HG03159 (cell line): ENCODE data around the gene SRGAP2.
"Not testable (repeated sequence)": the region's sequence is repeated elsewhere in the genome, so short reads cannot be mapped to it uniquely, and the experiment has no call there.

Source experiments
- ATAC-seq: cut with Tn5 transposase; IDR thresholded peaks from one replicate; pipeline ENCODE4 v1.9.1; 2021; ENCODE audit warnings: mild to moderate bottlenecking, moderate library complexity; ENCODE audit not compliant: unreplicated experiment

SRGAP2 gene

GRCh38 chr1:206246129-206246886 lies 43.0 kb downstream of the SRGAP2 start:
- not testable (repeated sequence) for ATAC-seq

DNA sequence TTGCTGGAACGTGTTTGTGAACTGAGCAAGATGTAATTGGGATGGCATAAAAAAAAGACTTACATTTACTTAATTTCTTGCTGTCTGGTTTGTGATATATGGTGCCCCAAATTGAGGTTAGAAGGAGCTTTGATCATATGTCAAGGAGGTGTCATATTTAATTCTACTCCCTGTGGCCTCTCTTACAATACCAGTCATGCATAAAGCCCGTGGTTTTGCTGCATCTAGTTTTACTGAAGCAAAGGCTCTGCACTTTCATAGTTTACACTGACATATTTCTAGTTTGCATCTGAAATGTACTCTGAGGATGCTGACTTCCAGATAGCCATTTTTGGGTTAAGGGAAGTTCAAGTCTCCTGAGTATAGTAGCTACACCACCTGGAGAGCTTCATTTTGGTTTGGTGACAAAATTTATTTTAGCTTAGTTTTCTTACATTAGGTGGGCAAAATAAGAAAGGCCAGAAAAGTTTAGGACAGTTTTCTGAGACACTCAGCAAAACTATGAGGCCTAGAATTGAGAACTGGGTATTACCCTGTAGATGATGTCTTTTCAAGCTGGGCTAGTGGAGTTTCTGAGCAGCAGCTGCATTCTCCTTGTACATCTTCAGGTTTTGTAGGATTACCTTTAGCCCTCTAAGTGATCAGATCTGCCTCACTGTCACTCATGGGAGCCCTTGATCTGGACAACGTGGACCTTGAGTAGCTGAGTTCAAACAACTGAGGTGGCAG lies 47.8 kb downstream of the SRGAP2 start:
- peak; percentile 52 for ATAC-seq

DNA sequence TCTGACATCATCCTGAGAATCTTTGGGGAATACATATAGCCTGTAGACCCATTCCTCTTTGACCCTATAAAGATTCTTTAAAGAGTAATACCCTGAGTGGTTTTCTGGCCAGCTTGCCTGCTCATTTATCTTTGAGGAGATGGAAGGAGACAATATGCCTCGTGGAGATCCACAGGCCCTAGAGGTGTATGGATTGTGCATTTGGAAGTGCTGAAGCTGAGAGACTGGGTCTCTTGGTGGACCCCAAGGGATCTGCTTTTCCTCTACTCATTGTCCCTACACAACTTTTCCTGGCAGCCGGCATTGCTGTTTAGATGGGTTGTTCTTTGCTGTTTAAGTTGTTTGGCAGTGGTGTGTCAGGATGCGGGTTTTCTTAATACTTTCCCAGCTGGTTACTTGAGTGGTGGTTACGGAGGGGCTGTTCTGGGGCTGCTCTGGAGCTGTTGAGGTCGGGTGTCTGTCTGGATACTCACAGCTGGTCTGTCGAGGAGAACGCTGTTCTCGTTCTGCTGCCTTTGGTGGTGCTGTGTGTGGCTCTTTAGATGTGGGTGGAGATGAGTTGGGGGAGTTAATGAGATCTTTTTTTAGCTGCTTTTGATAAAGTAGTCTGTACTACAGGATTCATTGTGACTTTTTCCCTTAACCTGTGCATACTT lies 49.5 kb downstream of the SRGAP2 start:
- ATAC-seq, result not testable (repeated sequence)
